ENCODE data around the gene LRMDA.

LRMDA gene

DNA sequence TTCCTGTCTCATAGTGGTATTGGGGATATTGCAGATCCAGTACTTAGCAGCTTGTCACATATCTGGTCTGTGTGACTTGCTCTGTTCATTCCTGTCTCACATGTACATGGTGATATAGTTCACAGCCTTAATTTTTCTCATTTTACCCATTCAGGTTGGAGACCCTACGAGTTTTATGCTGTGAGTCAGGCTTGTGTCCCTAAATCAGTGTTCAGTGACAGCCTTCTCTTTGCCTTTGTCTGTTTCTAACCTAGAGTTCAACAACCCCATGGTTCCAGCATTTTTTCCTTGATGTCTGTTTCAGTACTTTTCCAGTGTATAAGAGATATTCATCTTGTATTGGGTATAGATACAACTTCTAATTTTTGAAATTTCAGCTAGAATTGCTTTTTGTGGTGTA is 1016.2 kb downstream of the LRMDA start:
- no peak overlapping the region for H3K27ac ChIP-seq
- TF ChIP-seq, protein P1, sequence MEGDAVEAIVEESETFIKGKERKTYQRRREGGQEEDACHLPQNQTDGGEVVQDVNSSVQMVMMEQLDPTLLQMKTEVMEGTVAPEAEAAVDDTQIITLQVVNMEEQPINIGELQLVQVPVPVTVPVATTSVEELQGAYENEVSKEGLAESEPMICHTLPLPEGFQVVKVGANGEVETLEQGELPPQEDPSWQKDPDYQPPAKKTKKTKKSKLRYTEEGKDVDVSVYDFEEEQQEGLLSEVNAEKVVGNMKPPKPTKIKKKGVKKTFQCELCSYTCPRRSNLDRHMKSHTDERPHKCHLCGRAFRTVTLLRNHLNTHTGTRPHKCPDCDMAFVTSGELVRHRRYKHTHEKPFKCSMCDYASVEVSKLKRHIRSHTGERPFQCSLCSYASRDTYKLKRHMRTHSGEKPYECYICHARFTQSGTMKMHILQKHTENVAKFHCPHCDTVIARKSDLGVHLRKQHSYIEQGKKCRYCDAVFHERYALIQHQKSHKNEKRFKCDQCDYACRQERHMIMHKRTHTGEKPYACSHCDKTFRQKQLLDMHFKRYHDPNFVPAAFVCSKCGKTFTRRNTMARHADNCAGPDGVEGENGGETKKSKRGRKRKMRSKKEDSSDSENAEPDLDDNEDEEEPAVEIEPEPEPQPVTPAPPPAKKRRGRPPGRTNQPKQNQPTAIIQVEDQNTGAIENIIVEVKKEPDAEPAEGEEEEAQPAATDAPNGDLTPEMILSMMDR (conservative IDR thresholded peaks at IDR 0.05): no peak

DNA sequence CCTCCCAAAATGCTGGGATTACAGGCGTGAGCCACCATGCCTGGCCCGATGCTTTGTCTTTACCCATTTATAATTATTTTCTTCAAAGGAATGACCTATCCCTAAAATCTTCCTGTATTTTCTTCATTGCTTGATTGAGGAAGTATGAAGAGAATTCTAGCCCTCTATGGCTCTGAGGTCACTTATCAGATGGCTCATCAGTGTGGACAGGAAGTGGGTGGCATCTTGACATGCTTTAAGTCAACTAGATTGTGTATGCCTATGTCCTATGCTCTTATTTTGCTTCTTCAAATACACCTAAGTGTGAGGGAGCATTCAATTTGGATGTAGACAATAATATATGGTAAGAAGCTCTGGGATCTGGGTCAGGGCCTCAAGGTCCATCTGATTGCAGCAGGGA is 1020.5 kb downstream of the LRMDA start:
- no peak overlapping the region for H3K27ac ChIP-seq
- TF ChIP-seq, protein P1 (conservative IDR thresholded peaks at IDR 0.05): no peak

DNA sequence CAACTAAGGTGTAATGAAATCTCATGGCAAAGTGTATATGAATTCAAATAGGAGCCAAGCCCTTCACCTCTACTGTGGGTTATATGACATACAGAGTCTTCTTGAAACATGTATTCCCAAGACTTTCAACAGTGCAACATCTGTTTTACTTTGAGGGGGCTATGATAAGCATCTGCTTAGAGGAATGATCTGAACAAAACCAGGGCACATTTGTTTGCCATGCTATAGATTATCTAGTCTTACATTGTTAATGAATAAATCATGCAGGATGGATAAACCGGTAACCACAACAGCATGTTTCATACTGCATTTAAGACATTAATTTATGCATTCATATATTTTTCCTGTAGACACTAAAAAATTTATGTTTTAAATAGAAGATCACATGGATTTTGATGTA is 1021.9 kb downstream of the LRMDA start:
- H3K27ac ChIP-seq: no peak overlapping the region
- TF ChIP-seq, protein P1 (conservative IDR thresholded peaks at IDR 0.05): no peak

DNA sequence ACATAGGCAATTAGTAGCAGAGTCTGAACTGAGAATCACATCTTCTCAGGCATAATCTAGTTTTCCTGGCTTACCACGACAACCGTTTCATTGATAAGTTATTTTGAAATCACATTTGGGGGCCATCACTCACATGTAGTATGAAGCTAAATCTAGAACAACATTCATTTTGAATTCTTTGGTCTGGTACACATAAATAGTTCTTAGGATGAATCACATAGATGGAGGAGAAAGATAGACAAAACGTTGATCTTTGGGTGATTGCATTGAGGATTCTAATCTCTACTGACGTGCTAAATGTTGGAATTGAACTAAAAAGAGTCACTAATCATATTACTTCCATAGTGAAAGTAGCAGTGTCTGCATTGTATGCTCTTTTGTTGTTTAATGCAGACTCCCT is 1022.6 kb downstream of the LRMDA start:
- TF ChIP-seq, protein P1 (conservative IDR thresholded peaks at IDR 0.05): no peak
- H3K27ac ChIP-seq: no peak overlapping the region

DNA sequence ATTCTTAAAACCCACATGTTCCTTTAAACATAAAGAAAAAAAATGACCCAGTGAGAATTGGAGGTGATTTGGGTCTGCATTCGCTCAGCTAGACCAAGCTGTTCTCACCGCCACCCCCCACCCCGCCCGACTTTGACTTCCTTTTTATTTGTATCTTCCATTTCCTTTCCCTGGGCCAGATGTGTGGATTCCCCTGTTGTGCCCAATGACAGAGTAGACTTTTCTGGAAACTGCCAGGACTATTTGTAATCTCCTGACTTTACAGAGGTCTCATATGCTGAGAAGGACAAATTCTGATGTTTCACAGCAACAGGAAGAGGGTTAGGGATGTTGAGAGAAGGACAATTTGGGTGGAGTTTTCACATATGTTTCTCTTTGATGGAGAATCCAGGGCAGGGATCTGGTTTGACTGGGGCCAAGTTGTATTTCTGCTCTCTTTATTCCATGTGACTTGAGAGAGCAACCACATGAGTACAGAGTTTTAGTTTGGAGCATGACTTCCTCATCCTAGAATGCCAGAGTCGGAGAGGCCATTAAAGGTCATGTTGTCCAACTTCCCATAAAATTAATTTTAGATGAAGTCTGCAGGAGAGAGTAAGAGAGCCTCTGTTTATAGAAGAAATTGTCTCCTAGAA is 1023.2 kb downstream of the LRMDA start:
- TF ChIP-seq, protein P1 (conservative IDR thresholded peaks at IDR 0.05): no peak
- H3K27ac ChIP-seq: no peak overlapping the region

DNA sequence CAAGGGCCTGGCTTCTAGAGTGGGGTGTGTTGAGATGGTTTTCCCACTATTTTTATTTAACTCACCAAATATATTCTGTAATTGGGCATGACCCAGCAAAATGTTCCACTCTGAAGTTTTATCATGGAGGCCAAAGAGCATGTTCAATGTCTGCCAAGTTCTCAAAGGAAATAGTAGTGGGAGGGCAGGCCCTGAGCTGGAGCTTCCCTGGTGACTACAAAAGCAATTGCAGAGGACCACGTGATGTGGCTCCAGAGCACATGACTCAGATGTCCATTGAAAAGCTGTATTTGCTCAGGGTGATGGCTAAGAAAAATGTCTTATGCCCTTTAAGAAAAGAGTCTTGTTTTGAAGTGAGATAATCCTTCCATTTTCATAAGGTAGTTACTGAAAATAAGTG is 1024.8 kb downstream of the LRMDA start:
- TF ChIP-seq, protein P1 (conservative IDR thresholded peaks at IDR 0.05): no peak

DNA sequence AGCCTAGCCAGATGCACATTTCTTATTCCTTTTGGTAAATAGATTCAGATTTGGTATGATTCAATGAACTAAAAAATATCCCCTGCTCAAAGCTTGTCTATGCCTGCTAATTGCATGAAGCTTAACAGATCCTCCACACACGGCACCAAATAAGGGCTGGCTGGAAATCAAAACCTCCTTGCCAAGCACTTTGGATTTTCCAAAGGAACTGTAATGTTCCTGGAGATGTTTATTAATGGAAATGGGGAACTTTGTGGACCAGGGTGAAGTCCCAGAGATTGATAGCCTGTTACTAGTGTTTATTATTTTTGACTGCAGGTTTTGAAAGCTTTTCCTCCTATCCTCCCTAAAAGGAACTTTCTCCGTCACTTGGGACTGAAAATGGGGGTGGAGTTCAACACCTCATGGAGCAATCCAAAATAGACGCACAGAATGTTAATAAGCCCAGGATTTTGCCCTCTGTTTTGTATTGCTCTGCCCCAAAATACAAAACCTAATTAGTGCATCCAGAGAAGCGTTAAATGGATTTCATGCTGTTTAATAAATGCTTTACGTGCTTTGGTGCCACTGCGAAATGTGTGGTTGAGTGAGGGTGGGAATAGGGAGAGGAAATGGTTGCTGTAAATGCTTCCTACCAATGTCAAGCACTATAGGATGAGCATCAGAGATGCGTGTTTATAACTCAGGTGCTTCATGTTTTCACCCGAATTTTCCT is 1027.7 kb downstream of the LRMDA start:
- TF ChIP-seq, protein P1 (conservative IDR thresholded peaks at IDR 0.05): no peak
- H3K27ac ChIP-seq: no peak overlapping the region

More for the DNA sequence above, 1024.8 kb downstream of the LRMDA start:
- H3K27ac ChIP-seq: no peak overlapping the region

Data from VCaP (cell line).